Measurements from ENCODE around the gene UNK. TPM values are rescaled to one million over a fixed set of nuclear protein-coding genes. Genes with fewer than 3 reads are reported as not detected.

UNK gene
- total and polyA plus RNA-seq, 2 of the 13 experiments (the other 11 are each of a cell fraction or from before 2014, with no cell fraction given): 31.6 to 33.0 TPM

GRCh38 chr17:75845058-75845711, 60.6 kb downstream of the UNK start (continued):
- TF ChIP-seq ZNF687 (CRISPR knock-in tag; IDR thresholded peaks at IDR 0.05) (peak; percentile 83), GATA4 (IDR thresholded peaks at IDR 0.05; ENCODE audit: borderline replicate concordance, low read depth) (no peak), STAT5B (CRISPR knock-in tag; IDR thresholded peaks at IDR 0.05) (no peak), ZNF841 (CRISPR knock-in tag; IDR thresholded peaks at IDR 0.05; ENCODE audit: borderline replicate concordance) (no peak), STAG1 (CRISPR knock-in tag; IDR thresholded peaks at IDR 0.05) (peak; percentile 62), ZBTB7B (CRISPR knock-in tag; IDR thresholded peaks at IDR 0.05) (peak; percentile 88), ZNF619 (CRISPR knock-in tag; IDR thresholded peaks at IDR 0.05) (no peak), HNF4A (CRISPR knock-in tag; IDR thresholded peaks at IDR 0.05) (peak; percentile 43), ARNT (IDR thresholded peaks at IDR 0.05) (no peak), ZNF773 (CRISPR knock-in tag; IDR thresholded peaks at IDR 0.05; ENCODE audit: borderline replicate concordance) (no peak), RARG (CRISPR knock-in tag; IDR thresholded peaks at IDR 0.05; ENCODE audit: low read depth) (no peak), NR2F1 (CRISPR knock-in tag; IDR thresholded peaks at IDR 0.05) (0 out of 4 replicates have a peak, but pooled peaks of 1 of the 2 experiments have one; percentile 26), TEF (CRISPR knock-in tag; IDR thresholded peaks at IDR 0.05) (no peak)
- TF ChIP-seq, protein P1, sequence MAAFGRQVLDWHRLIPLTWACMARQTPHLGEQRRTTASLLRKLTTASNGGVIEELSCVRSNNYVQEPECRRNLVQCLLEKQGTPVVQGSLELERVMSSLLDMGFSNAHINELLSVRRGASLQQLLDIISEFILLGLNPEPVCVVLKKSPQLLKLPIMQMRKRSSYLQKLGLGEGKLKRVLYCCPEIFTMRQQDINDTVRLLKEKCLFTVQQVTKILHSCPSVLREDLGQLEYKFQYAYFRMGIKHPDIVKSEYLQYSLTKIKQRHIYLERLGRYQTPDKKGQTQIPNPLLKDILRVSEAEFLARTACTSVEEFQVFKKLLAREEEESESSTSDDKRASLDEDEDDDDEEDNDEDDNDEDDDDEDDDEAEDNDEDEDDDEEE (CRISPR knock-in tag; IDR thresholded peaks at IDR 0.05): 0 out of 2 replicates have a peak, but pooled peaks have one; percentile 12
- TF ChIP-seq, protein P2, sequence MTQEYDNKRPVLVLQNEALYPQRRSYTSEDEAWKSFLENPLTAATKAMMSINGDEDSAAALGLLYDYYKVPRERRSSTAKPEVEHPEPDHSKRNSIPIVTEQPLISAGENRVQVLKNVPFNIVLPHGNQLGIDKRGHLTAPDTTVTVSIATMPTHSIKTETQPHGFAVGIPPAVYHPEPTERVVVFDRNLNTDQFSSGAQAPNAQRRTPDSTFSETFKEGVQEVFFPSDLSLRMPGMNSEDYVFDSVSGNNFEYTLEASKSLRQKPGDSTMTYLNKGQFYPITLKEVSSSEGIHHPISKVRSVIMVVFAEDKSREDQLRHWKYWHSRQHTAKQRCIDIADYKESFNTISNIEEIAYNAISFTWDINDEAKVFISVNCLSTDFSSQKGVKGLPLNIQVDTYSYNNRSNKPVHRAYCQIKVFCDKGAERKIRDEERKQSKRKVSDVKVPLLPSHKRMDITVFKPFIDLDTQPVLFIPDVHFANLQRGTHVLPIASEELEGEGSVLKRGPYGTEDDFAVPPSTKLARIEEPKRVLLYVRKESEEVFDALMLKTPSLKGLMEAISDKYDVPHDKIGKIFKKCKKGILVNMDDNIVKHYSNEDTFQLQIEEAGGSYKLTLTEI (CRISPR knock-in tag; conservative IDR thresholded peaks at IDR 0.05): no peak
- TF ChIP-seq, protein P3, sequence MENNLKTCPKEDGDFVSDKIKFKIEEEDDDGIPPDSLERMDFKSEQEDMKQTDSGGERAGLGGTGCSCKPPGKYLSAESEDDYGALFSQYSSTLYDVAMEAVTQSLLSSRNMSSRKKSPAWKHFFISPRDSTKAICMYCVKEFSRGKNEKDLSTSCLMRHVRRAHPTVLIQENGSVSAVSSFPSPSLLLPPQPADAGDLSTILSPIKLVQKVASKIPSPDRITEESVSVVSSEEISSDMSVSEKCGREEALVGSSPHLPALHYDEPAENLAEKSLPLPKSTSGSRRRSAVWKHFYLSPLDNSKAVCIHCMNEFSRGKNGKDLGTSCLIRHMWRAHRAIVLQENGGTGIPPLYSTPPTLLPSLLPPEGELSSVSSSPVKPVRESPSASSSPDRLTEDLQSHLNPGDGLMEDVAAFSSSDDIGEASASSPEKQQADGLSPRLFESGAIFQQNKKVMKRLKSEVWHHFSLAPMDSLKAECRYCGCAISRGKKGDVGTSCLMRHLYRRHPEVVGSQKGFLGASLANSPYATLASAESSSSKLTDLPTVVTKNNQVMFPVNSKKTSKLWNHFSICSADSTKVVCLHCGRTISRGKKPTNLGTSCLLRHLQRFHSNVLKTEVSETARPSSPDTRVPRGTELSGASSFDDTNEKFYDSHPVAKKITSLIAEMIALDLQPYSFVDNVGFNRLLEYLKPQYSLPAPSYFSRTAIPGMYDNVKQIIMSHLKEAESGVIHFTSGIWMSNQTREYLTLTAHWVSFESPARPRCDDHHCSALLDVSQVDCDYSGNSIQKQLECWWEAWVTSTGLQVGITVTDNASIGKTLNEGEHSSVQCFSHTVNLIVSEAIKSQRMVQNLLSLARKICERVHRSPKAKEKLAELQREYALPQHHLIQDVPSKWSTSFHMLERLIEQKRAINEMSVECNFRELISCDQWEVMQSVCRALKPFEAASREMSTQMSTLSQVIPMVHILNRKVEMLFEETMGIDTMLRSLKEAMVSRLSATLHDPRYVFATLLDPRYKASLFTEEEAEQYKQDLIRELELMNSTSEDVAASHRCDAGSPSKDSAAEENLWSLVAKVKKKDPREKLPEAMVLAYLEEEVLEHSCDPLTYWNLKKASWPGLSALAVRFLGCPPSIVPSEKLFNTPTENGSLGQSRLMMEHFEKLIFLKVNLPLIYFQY (CRISPR knock-in tag; IDR thresholded peaks at IDR 0.05; ENCODE audit: borderline replicate concordance): 0 out of 2 replicates have a peak, but pooled peaks have one; percentile 36

Measured in HepG2 (cell line).